Measurements from ENCODE around the gene ITPR1. TPM values are rescaled to one million over a fixed set of nuclear protein-coding genes. Genes with fewer than 3 reads are reported as not detected.

The ITPR1 gene
- total RNA-seq, 1 experiment from 2014 or later: 8.7 TPM

- DNase-seq (ENCODE audit: low read depth, low spot score): no peak
- in situ Hi-C loops (cut with HindIII; ENCODE audit: low pct_unique_long_range_greater_than_20kb, low sequenced_read_pairs) (no loop called here), intact Hi-C loops (cut with micrococcal nuclease; ENCODE audit: unreplicated experiment) (no loop called here)
- Histone ChIP-seq H3K4me1 (ENCODE audit: control insufficient read depth, insufficient read depth, low read length) (no peaks in the 10 kb centered on the region), H3K27me3 (ENCODE audit: control insufficient read depth, insufficient read depth, low read length) (no peaks in the 10 kb centered on the region), H3K9me3 (ENCODE audit: control insufficient read depth, insufficient read depth, low read depth, low read length) (no peaks in the 10 kb centered on the region), H3K36me3 (ENCODE audit: control insufficient read depth, insufficient read depth, low read length) (no peaks in the 10 kb centered on the region), H3K27ac (ENCODE audit: low read length) (no peak overlapping the region), H3K4me3 (ENCODE audit: low read depth in 2 of 2, low read length in 2 of 2) (no peak overlapping the region)
- POLR2A ChIA-PET: no interaction called here
- CTCF ChIA-PET: no interaction called here
- no peak for ATAC-seq
- no peak for TF ChIP-seq SIN3A (IDR thresholded peaks at IDR 0.05; ENCODE audit: borderline replicate concordance, insufficient read depth, low read depth, low read length)
- no peak for TF ChIP-seq REST (IDR thresholded peaks at IDR 0.05; ENCODE audit: insufficient read depth in 1 of 2, low read depth in 2 of 2, low read length in 1 of 2)
- TF ChIP-seq CTCF (IDR thresholded peaks at IDR 0.05): no peak
- no peak for TF ChIP-seq TCF7L2 (IDR thresholded peaks at IDR 0.05; ENCODE audit: low read depth, low read length)
- no peak for TF ChIP-seq POLR2AphosphoS5 (IDR thresholded peaks at IDR 0.05; ENCODE audit: low read depth, low read length)
- no TSS peak for BruUV-seq (replicated peaks)
These were observed 293.3 kb downstream of the ITPR1 start for GRCh38 chr3:4786431-4786830.

- no peaks in the 10 kb centered on the region for H3K27me3 ChIP-seq (ENCODE audit: control insufficient read depth, insufficient read depth, low read length)
- no peaks in the 10 kb centered on the region for H3K4me1 ChIP-seq (ENCODE audit: control insufficient read depth, insufficient read depth, low read length)
- H3K36me3 ChIP-seq (ENCODE audit: control insufficient read depth, insufficient read depth, low read length): no peaks in the 10 kb centered on the region
- BruUV-seq (replicated peaks): no TSS peak
- in situ Hi-C loops (cut with HindIII; ENCODE audit: low pct_unique_long_range_greater_than_20kb, low sequenced_read_pairs) (no loop called here), intact Hi-C loops (cut with micrococcal nuclease; ENCODE audit: unreplicated experiment) (no loop called here)
- ChIA-PET CTCF (no interaction called here), POLR2A (no interaction called here)
- DNase-seq (ENCODE audit: low read depth, low spot score) (no peak), ATAC-seq (no peak)
- no peaks in the 10 kb centered on the region for H3K9me3 ChIP-seq (ENCODE audit: control insufficient read depth, insufficient read depth, low read depth, low read length)
- no peak overlapping the region for H3K27ac ChIP-seq (ENCODE audit: low read length)
- TF ChIP-seq POLR2AphosphoS5 (IDR thresholded peaks at IDR 0.05; ENCODE audit: low read depth, low read length) (no peak), TCF7L2 (IDR thresholded peaks at IDR 0.05; ENCODE audit: low read depth, low read length) (no peak), SIN3A (IDR thresholded peaks at IDR 0.05; ENCODE audit: borderline replicate concordance, insufficient read depth, low read depth, low read length) (no peak), CTCF (IDR thresholded peaks at IDR 0.05) (no peak), REST (IDR thresholded peaks at IDR 0.05; ENCODE audit: insufficient read depth in 1 of 2, low read depth in 2 of 2, low read length in 1 of 2) (no peak)
- H3K4me3 ChIP-seq (ENCODE audit: low read depth in 2 of 2, low read length in 2 of 2): no peak overlapping the region
These were observed 298.2 kb downstream of the ITPR1 start for GRCh38 chr3:4791358-4791757.

Data from Panc1 (cell line).